ENCODE measurements around the gene PGRMC2.

PGRMC2 gene

GRCh38 chr4:128298852-128299251 lies 11.2 kb upstream of the PGRMC2 start:
- no peak for DNase-seq (ENCODE audit: low read depth)

DNA sequence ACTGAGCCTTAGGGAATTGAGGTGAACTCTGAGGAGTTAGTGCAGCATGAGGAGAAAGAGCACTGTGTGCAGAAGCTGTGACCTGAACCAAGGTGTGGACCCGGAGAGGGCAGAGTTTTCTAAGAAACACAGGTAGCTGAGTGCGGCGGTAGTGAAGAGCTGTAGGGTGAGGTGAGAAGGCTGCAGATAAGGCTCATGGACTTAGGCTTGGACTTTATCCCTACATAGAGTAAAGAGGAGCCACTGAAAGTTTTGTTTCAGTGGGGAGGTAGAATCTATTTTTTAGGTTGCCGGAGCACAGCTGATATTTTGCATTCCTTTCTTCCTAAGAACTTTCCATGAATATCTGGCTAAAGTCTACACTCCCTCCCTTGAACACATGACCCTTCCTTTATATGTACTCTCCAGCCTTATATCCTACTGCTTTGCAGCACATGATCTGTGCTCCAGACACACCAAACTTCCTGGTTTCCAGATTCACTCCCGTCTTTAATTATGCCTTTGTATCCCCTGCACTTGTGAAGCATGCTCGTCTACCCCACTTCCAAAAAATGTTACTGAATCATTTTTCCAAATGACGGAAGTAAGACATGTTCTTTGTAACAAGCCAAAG lies 10.6 kb upstream of the PGRMC2 start:
- no peak for DNase-seq (ENCODE audit: low read depth)

GRCh38 chr4:128295255-128295654 lies 7.6 kb upstream of the PGRMC2 start:
- DNase-seq (ENCODE audit: low read depth) = no peak

- no peak for DNase-seq (ENCODE audit: low read depth)
Observed at GRCh38 chr4:128294464-128294863, 6.9 kb upstream of the PGRMC2 start.

GRCh38 chr4:128292349-128292748 lies 4.7 kb upstream of the PGRMC2 start:
- no peak for DNase-seq (ENCODE audit: low read depth)

- no peak for DNase-seq (ENCODE audit: low read depth)
Observed at GRCh38 chr4:128291096-128291495, 3.5 kb upstream of the PGRMC2 start.

- no peak for DNase-seq (ENCODE audit: low read depth)
Observed at GRCh38 chr4:128290526-128290925, 2.9 kb upstream of the PGRMC2 start.

DNA sequence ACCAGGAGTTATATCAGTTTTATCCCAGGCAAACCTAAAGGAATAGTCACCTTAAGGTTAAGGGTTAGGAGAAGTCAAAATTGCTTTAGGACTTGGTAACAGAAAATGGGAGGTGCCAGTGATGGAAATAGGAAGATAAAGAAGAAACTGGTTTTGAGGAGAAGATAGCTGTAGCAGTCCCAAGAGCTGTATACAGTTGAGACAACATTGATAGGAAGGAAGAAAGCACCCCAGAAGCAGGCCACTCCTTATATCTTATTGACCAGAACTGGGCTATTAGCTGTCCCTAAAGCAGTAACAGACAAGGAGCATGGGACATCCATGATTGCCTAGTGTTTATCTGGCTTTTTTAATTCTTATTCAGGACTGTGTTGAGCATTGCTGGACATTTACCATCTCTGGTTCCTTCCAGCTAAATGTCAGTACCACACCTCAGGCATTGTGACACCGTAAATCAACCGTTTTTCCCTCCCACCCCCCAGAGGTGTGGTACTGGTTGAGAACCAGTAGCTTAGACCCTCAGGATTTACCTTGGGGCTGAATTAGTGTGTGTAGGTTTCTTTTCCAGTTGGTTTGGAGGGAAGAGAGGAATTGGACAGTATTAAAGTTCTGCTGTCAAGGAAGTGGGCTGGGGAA lies 2.0 kb upstream of the PGRMC2 start:
- no peak for DNase-seq (ENCODE audit: low read depth)

- DNase-seq (ENCODE audit: low read depth) = no peak
Observed at GRCh38 chr4:128288689-128289106, 1.1 kb upstream of the PGRMC2 start.

DNA sequence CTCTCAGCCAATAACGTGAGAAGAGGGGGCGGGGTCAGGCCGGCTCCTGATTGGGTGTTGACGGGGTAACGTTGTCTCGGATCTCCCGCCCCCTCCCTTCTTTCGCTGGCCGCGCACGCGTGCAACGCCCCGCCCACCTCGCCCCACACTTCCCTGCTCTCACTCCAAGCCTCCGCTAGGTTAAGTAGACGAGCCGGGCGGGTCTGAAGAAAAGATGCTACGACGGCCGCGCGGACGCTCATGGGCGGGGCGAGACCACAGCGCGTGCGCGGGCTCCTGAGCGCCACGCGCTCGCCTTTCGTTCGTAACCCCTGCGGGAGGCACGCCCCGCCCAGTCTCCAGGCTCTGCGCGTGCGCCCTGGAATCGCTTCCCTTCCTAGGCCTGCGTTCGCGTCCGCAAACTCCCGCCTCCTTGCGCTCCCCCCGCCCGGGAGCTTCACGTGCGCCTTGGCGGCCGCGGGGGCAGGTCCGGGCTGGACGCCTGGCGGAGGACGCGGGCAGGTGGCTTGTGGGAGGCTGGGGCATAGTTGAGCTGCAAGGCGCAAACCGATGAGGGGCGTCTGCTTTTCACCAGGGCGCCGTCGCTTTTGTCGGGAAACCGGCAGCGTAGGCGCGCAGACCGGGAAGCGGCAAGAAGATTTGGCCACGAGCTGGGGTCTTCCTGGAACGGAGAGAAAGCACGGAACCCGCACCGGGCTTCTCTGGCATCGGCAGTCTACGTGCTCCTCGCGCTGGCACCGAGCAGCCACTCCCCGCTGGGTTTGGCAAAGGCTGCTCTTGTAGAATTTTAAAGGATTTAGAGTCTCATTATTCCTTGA lies 467 bp upstream of the PGRMC2 start:
- DNase-seq (ENCODE audit: low read depth) = peak; percentile 99

GRCh38 chr4:128286474-128287058 lies 1.0 kb downstream of the PGRMC2 start:
- no peak for DNase-seq (ENCODE audit: low read depth)

GRCh38 chr4:128285085-128285997 lies 2.3 kb downstream of the PGRMC2 start:
- DNase-seq (ENCODE audit: low read depth) = no peak

DNA sequence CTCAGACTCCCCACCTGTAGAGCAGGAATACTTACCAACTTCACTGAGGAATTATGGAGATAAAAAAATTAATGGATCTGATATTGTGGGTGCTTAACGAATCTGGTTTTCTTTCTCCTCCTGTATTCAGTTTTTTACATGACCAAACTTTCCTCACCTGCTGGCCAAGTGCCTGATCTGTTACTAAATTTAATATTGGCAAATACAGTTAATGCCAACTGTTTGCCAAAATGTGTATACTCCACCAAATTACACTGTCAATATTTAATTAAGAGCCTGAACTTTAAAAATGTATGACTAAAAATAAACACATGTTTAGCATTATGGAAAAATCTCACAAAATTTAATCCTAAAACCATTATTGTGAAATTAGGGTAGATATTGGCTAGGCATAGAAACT lies 3.3 kb downstream of the PGRMC2 start:
- DNase-seq (ENCODE audit: low read depth) = no peak

- DNase-seq (ENCODE audit: low read depth) = no peak
Observed at GRCh38 chr4:128283071-128283470, 4.5 kb downstream of the PGRMC2 start.

DNA sequence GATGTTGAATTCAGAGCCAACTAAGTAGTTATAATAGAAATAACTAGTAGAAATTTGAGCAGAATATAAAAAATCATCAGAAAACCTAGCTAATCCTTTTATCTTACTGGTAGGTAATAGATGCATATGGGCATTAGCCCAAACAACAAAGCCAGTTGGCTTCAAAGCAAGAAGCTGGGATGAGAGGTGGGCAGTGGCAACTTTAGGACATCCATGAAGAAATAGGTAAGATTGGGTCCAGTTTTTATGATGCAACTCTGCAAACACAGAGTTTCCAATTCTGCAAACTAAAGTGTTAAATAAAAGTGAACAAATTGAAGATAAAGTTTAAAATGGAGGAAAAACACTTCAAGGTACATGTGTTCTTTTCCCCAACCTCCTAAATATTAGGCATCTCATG lies 5.1 kb downstream of the PGRMC2 start:
- DNase-seq (ENCODE audit: low read depth) = no peak

- DNase-seq (ENCODE audit: low read depth) = no peak
Observed at GRCh38 chr4:128281354-128281753, 6.3 kb downstream of the PGRMC2 start.

- DNase-seq (ENCODE audit: low read depth) = no peak
Observed at GRCh38 chr4:128279624-128280225, 7.9 kb downstream of the PGRMC2 start.

GRCh38 chr4:128277856-128278255 lies 9.8 kb downstream of the PGRMC2 start:
- no peak for DNase-seq (ENCODE audit: low read depth)

GRCh38 chr4:128275346-128275745 lies 12.3 kb downstream of the PGRMC2 start:
- DNase-seq (ENCODE audit: low read depth) = no peak

- no peak for DNase-seq (ENCODE audit: low read depth)
Observed at GRCh38 chr4:128271551-128271950, 16.1 kb downstream of the PGRMC2 start.

- DNase-seq (ENCODE audit: low read depth) = no peak
Observed at GRCh38 chr4:128268970-128269369, 18.6 kb downstream of the PGRMC2 start.

Measured in activated T-helper 1 cell treated with Interleukin-2 at 50 U/mL for 16 hours (primary cell).